GM06990 (cell line): ENCODE measurements around the gene SERPINA1.

Experiments
- DNase-seq: peaks from one replicate; pipeline ENCODE4 v3.0.0-alpha.2; 2011; ENCODE audit not compliant: insufficient read length; ENCODE audit errors: extremely low read depth
- H3K27me3 ChIP-seq: replicated peaks from 2 replicates; pipeline ENCODE4 v1.6.0; 2011; ENCODE audit warnings: low read length; ENCODE audit not compliant: control insufficient read depth, insufficient read depth
- H3K36me3 ChIP-seq: 2 replicates; pipeline ENCODE4 v1.5.1; 2011; ENCODE audit warnings: low read length; ENCODE audit not compliant: control insufficient read depth, insufficient read depth
- H3K4me3 ChIP-seq: replicated peaks from 2 replicates; pipeline ENCODE4 v1.5.1; 2011; ENCODE audit warnings: low read depth, mild to moderate bottlenecking, control low read depth, low read length
- CTCF ChIP-seq: IDR thresholded peaks from 2 replicates; pipeline ENCODE4 v1.5.1; 2011; ENCODE audit warnings: low read length, control low read depth, mild to moderate bottlenecking, inconsistent platforms; ENCODE audit not compliant: insufficient read depth, poor library complexity, severe bottlenecking

Gene SERPINA1

GRCh38 chr14:94385553-94386057 lies 2.8 kb downstream of the SERPINA1 start:
- DNase-seq, result no peak
- Histone ChIP-seq H3K36me3 (no peaks in the 10 kb centered on the region), H3K27me3 (no peaks in the 10 kb centered on the region), H3K4me3 (no peak overlapping the region)
- no peak for TF ChIP-seq CTCF

- Histone ChIP-seq H3K27me3 (no peaks in the 10 kb centered on the region), H3K4me3 (no peak overlapping the region), H3K36me3 (no peaks in the 10 kb centered on the region)
- no peak for DNase-seq
- no peak for TF ChIP-seq CTCF
Observed at GRCh38 chr14:94384342-94384741, 4.1 kb downstream of the SERPINA1 start.

GRCh38 chr14:94383777-94384176 lies 4.6 kb downstream of the SERPINA1 start:
- Histone ChIP-seq H3K27me3 (no peaks in the 10 kb centered on the region), H3K4me3 (no peak overlapping the region), H3K36me3 (no peaks in the 10 kb centered on the region)
- TF ChIP-seq CTCF, result no peak
- no peak for DNase-seq

GRCh38 chr14:94382716-94383596 lies 5.4 kb downstream of the SERPINA1 start:
- DNase-seq, result no peak
- no peak for TF ChIP-seq CTCF
- H3K36me3 ChIP-seq, result no peaks in the 10 kb centered on the region
- no peaks in the 10 kb centered on the region for H3K27me3 ChIP-seq
- no peak overlapping the region for H3K4me3 ChIP-seq

GRCh38 chr14:94382099-94382715 lies 6.2 kb downstream of the SERPINA1 start:
- Histone ChIP-seq H3K4me3 (no peak overlapping the region), H3K36me3 (no peaks in the 10 kb centered on the region), H3K27me3 (no peaks in the 10 kb centered on the region)
- no peak for DNase-seq
- TF ChIP-seq CTCF, result no peak
